Karpas-422 (cell line): ENCODE data around the gene IRX4. TPM values are rescaled to one million over a fixed set of nuclear protein-coding genes. Genes with fewer than 3 reads are reported as not detected.
A peak's percentile ranks its signal among the peaks of the same experiment; 100 is the strongest.

Experiments used
- DNase-seq: peaks from one replicate; pipeline ENCODE4 v3.0.0-alpha.2; 2015
- H2AFZ ChIP-seq: fragments of 200-600 bp; sonication (generic); 2 replicates; pipeline ENCODE4 v1.6.1; 2014; ENCODE audit warnings: antibody characterized with exemption, low read length, mixed read lengths
- H3K27ac ChIP-seq: fragments of 200-600 bp; sonication (generic); 2 replicates; pipeline ENCODE4 v1.5.1; 2014; ENCODE audit warnings: mild to moderate bottlenecking, low read length, moderate library complexity
- H3K27me3 ChIP-seq: fragments of 200-600 bp; sonication (generic); 2 replicates; pipeline ENCODE4 v1.6.1; 2014; ENCODE audit warnings: low read length, mixed read lengths
- H3K36me3 ChIP-seq: fragments of 200-600 bp; sonication (generic); 2 replicates; pipeline ENCODE4 v1.6.1; 2014; ENCODE audit warnings: low read length, mixed read lengths; ENCODE audit not compliant: insufficient read depth
- H3K4me1 ChIP-seq: fragments of 200-600 bp; sonication (generic); 2 replicates; pipeline ENCODE4 v1.6.1; 2014; ENCODE audit warnings: mild to moderate bottlenecking, low read length, mixed read lengths
- H3K4me2 ChIP-seq: fragments of 200-600 bp; sonication (generic); 2 replicates; pipeline ENCODE4 v1.6.1; 2014; ENCODE audit warnings: low read length, low read depth, mild to moderate bottlenecking; ENCODE audit not compliant: poor library complexity, severe bottlenecking
- H3K4me3 ChIP-seq: fragments of 200-600 bp; sonication (generic); 2 replicates; pipeline ENCODE4 v1.5.1; 2014; ENCODE audit warnings: mild to moderate bottlenecking, antibody characterized with exemption, low read length, mixed read lengths
- H3K79me2 ChIP-seq: fragments of 200-600 bp; sonication (generic); 2 replicates; pipeline ENCODE4 v1.6.1; 2014; ENCODE audit warnings: mild to moderate bottlenecking, low read length, mixed read lengths
- H3K9ac ChIP-seq: fragments of 200-600 bp; sonication (generic); 2 replicates; pipeline ENCODE4 v1.6.0; 2014; ENCODE audit warnings: low read length
- H3K9me2 ChIP-seq: fragments of 200-600 bp; sonication (generic), shearing (Covaris generic); replicated peaks from 2 replicates; pipeline ENCODE4 v1.6.0; 2014; ENCODE audit warnings: mild to moderate bottlenecking, low read length, moderate library complexity; ENCODE audit not compliant: insufficient read depth
- H3K9me3 ChIP-seq: fragments of 300-700, 200-600 bp; sonication (generic); 2 replicates; pipeline ENCODE4 v1.6.1; 2014; ENCODE audit warnings: low read length, mixed read lengths
- H4K20me1 ChIP-seq: fragments of 200-600 bp; sonication (generic); 2 replicates; pipeline ENCODE4 v1.6.1; 2014; ENCODE audit warnings: mild to moderate bottlenecking, antibody characterized with exemption, low read length, low read depth; ENCODE audit not compliant: insufficient read depth
- total RNA-seq: library from RNA; depleted of rRNA; stranded (reverse); fragments of >200 nt; shearing (Covaris generic); gene quantifications from 2 replicates; pipeline ENCODE4 v1.2.3, GENCODE V29; 2014; ENCODE audit warnings: low replicate concordance

IRX4 gene
- total RNA-seq, 1 experiment from 2014 or later, result not detected

DNA sequence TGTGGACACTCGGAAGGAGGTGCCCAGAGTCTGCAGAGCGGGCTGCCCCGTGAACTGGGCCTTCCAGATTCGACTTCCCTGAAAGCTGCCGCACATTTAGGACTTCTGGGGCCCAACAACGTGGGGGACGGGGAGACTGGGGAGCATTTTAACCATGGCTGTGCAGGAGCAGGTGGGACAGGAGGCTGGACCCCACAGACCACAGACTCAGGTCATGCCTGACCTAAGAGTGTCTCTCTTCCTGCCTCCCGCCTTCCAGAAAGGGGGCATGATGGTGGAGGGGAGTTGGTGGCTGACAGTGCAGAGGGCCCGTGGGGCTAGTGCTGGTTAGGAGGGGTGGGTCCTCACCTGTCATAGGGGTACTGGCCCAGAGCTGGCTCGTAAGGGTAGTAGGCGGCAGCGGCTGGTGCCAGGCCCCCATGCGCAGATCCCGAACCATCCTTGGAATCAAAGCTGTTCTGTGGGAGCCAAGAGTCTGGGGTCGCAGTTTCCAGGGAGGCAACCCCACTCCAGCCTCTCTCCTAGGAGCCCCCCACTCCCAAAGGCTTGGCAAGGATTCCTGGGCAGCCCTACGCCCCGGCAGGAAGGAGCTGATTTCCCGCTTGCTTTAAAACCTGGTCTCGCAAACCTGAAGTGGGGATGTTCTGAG, 2.2 kb downstream of the IRX4 start:
- no peak overlapping the region for H3K27ac ChIP-seq
- H3K4me2 ChIP-seq, result no peak overlapping the region
- no peaks in the 10 kb centered on the region for H3K9me3 ChIP-seq
- H4K20me1 ChIP-seq, result 0 out of 2 replicates have a peak, but pooled peaks cover 2% of the 10 kb centered on the region
- no peaks in the 10 kb centered on the region for H3K79me2 ChIP-seq
- H3K9ac ChIP-seq, result no peak overlapping the region
- no peak overlapping the region for H3K4me3 ChIP-seq
- H3K36me3 ChIP-seq, result no peaks in the 10 kb centered on the region
- no peaks in the 10 kb centered on the region for H3K9me2 ChIP-seq
- peaks cover 3% of the 10 kb centered on the region for H3K4me1 ChIP-seq
- no peaks in the 10 kb centered on the region for H3K27me3 ChIP-seq
- no peak overlapping the region for H2AFZ ChIP-seq
- DNase-seq, result no peak

DNA sequence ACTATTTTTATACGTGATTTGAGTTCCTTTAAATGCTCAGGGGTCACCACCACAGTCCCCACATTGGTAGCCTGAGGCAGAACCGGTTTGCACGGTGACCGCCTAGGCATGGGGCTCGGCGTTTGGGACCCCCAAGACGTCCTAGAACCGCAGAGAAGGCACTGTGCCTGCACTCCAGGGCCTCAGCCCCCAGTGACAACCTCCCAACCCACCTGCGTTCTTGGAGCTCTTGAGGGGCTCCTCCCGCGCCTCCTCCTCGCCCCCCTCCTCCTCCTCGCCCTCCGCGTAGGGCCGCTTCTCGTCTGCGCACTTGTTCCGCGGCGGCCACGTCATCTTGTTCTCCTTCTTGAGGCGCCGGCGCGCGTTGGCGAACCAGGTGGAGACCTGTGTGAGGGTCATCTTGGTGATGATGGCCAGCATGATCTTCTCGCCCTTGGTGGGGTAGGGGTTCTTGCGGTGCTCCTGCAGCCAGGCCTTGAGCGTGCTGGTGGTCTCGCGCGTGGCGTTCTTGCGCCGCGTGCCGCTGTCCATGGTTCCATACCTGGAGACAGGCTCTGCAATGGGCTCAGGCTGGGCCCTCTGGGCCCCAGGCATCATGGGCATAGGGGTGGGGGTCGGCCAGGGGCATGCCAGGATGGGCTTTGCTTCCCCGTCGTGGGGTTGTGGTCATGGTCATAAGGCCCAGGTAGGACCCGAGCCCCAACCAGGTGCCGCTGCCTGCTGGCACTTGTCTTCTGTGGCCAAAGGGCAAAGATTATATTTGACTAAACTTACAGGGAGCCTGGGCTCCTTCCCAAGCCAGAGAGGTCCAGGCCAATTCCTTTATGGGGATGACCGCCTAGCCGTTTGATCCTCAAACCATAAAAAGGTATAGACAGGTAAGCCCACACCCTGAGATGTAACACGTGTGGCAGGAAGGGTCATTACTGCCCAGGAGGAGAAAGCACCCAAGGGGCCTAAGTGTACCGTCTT, 3.1 kb downstream of the IRX4 start:
- Histone ChIP-seq H2AFZ (no peak overlapping the region), H3K27ac (no peak overlapping the region), H3K36me3 (no peaks in the 10 kb centered on the region), H4K20me1 (0 out of 2 replicates have a peak, but pooled peaks cover 4% of the 10 kb centered on the region), H3K4me3 (no peak overlapping the region), H3K4me1 (peaks cover 12% of the 10 kb centered on the region), H3K79me2 (no peaks in the 10 kb centered on the region), H3K27me3 (no peaks in the 10 kb centered on the region), H3K9me3 (no peaks in the 10 kb centered on the region), H3K4me2 (no peak overlapping the region), H3K9me2 (no peaks in the 10 kb centered on the region), H3K9ac (no peak overlapping the region)
- DNase-seq, result no peak

DNA sequence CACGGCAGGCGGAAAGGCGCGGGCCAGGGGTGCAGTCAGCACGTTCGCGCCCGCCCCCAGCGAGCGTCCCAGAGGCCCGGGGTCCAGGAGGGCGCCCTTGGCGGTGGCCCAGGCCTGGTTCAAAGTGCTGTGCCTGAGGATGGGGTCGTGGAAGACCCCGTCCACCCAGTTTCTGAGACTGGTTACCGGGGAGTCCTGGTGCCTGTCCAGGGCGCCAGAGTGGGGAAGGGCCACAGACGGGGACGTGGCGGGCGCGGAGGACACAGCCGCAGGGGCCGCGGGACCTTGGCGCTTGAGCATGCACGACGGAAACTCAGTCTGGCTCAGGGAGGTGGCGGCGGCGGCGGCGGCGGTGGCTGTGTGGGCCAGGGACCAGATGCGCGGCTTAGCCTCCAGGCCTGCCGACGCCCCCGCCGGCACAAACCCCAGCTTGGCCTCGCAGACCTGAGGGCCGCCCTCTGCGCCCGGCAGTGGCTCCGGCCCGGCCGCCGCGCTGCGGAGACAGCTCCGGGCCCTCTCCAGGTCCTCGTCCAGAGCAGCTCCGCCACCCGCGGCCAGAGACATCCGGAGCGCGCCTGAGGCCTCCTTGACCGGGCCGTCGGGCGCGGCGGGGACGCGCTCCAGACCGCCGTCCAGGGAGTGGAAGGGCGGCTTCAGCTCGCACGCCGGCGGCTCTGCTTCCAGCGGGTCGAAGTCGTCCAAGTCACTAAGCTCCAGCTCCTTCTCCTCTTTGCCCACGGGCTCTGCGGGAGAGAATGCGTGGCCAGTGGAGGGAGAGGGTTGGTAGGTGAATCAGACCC, 4.5 kb downstream of the IRX4 start:
- no peak overlapping the region for H3K27ac ChIP-seq
- DNase-seq, result no peak
- H4K20me1 ChIP-seq, result 0 out of 2 replicates have a peak, but pooled peaks cover 9% of the 10 kb centered on the region
- peaks cover 23% of the 10 kb centered on the region for H3K4me1 ChIP-seq
- H3K9ac ChIP-seq, result no peak overlapping the region
- no peaks in the 10 kb centered on the region for H3K27me3 ChIP-seq
- H3K9me3 ChIP-seq, result no peaks in the 10 kb centered on the region
- no peak overlapping the region for H3K4me3 ChIP-seq
- no peaks in the 10 kb centered on the region for H3K36me3 ChIP-seq
- no peak overlapping the region for H2AFZ ChIP-seq
- H3K79me2 ChIP-seq, result no peaks in the 10 kb centered on the region
- H3K4me2 ChIP-seq, result no peak overlapping the region
- no peaks in the 10 kb centered on the region for H3K9me2 ChIP-seq

DNA sequence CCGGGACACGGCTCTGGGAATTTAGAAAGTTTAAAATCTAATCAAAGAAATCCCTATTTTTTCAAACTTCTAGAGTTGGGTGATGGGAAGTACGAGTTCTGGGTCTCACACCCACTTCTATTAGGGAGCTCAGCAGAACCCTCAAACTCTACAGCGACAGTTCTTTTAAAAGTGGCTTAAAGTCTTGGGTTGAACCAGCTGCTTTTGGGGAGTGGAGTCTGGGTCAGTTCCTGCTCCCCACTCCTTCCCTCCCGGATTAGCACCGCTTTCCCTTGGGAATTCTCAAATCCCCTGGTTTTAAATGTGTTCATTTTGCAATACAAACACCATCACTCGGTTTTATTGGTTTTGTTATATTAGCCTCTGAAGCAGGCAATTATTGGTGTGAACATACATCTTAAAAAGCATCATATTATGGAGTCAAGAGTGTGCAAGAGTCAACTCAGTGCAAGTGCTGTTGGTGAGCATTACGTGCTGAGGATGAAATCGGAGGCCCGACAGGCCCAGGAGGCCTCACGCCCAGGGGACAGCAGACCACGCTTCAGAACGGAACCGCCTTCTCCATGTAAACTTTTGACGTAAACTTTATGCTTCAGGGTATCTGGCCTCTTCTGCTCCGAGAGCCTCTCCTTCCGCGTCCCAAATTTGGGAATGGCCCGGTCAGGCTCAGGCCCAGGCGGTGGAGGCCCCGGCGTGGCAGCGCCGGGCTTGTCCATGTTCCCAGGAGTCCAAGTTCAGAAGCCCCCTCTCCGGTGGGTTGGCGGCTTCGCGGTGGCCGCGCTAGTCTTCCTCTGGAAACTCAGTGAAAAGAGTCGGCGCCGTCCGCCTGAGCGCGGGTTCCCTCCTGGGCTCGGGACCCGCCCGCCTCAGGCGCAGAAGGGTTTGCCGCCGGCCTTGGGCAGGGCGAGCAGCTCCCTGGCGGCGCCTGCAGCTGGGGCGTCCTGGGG, 5.3 kb downstream of the IRX4 start:
- Histone ChIP-seq H3K79me2 (no peaks in the 10 kb centered on the region), H3K4me2 (no peak overlapping the region), H3K9me3 (no peaks in the 10 kb centered on the region), H3K9ac (no peak overlapping the region), H3K36me3 (no peaks in the 10 kb centered on the region), H2AFZ (no peak overlapping the region), H3K9me2 (no peaks in the 10 kb centered on the region), H4K20me1 (peaks cover 15% of the 10 kb centered on the region; the same call in 1 of the 2 replicates), H3K4me3 (no peak overlapping the region), H3K27me3 (no peaks in the 10 kb centered on the region), H3K4me1 (peaks cover 23% of the 10 kb centered on the region), H3K27ac (no peak overlapping the region)
- DNase-seq, result no peak

DNA sequence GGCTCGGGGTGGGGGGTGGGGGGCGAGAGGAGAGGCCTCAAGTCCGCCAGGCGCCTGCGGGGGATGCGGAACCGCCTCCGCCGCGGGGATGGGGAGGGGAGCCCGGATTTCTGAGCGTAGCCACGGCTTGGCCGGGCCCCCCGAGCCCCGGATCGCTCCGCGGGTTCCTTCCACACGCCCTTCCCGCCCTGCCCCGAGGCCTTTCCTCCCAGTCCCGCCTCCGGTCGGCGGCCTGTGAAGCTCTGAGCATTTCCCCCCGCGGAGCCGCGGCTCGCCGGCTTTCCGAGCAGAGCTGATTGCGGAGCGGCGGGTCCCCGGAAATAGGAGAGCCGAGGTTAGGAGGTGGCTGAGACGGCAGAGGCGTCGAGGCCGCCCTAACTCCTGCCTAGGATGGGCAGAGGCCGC, 6.1 kb downstream of the IRX4 start:
- no peak for DNase-seq
- H3K9me3 ChIP-seq, result no peaks in the 10 kb centered on the region
- H3K79me2 ChIP-seq, result no peaks in the 10 kb centered on the region
- H3K27ac ChIP-seq, result no peak overlapping the region
- no peak overlapping the region for H3K4me3 ChIP-seq
- peaks cover 23% of the 10 kb centered on the region for H3K4me1 ChIP-seq
- H3K9me2 ChIP-seq, result no peaks in the 10 kb centered on the region
- H3K4me2 ChIP-seq, result no peak overlapping the region
- no peaks in the 10 kb centered on the region for H3K36me3 ChIP-seq
- no peak overlapping the region for H3K9ac ChIP-seq
- H2AFZ ChIP-seq, result no peak overlapping the region
- peaks cover 15% of the 10 kb centered on the region; the same call in 1 of the 2 replicates for H4K20me1 ChIP-seq
- no peaks in the 10 kb centered on the region for H3K27me3 ChIP-seq

DNA sequence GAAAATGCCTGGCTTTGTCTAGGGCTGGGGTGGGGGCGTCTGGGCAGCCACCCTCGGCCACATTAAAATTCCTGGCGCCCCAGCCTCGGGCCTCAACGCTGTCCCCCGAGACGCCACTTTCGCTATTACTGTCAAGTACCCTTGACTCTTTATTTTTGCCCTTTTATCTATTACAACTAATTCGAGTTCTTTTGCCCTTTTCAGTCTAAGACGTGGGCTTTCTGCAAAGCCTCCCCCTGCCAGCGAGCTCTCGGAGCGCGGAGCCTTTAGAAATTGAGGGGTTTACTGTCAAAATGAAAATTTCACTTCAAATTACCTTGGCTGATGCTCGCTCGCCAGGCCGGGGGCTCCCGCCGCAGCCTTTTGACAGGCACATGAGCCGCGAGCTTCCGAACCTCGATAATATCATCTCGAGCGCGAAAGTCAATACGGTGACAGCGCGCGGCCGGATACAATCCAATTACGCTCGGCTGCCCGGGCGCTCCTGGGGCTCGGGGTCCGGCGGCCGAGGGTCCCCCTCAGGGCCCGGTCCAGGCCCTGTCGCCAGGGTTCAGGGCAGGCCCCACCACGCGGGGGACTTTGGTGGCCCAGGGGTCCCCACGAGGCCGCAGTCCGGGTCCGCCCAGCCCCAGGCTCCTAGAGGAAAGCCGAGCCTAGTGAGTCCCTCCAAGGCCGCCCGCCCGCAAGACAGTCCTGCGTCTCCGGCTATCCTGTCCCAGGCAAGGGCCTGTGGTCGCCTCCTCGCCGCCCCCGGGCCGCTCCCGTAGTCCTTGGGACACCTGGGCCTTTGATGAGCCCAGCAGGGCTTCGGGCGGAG, 6.7 kb downstream of the IRX4 start:
- Histone ChIP-seq H2AFZ (no peak overlapping the region), H3K9me2 (no peaks in the 10 kb centered on the region), H3K27me3 (no peaks in the 10 kb centered on the region), H3K36me3 (no peaks in the 10 kb centered on the region), H4K20me1 (peaks cover 15% of the 10 kb centered on the region; the same call in 1 of the 2 replicates), H3K4me1 (peaks cover 23% of the 10 kb centered on the region), H3K9ac (no peak overlapping the region), H3K4me3 (peak overlapping the region; percentile 67; the same call in 1 of the 2 replicates), H3K9me3 (no peaks in the 10 kb centered on the region), H3K79me2 (no peaks in the 10 kb centered on the region), H3K4me2 (peak overlapping the region; percentile 90), H3K27ac (no peak overlapping the region)
- DNase-seq, result no peak
